WTC11 (cell line): ENCODE measurements around the gene COX6A1.

Experiments
- CREB1 ChIP-seq: sonication (generic); formaldehyde crosslinking; IDR thresholded peaks from 2 replicates; pipeline ENCODE4 v1.8.0; 2023; ENCODE audit warnings: mild to moderate bottlenecking, missing genetic modification reagents
- NR2C2 ChIP-seq: sonication (generic); formaldehyde crosslinking; IDR thresholded peaks from 2 replicates; pipeline ENCODE4 v1.8.0; 2022; ENCODE audit warnings: mild to moderate bottlenecking, missing genetic modification reagents
- TEAD4 ChIP-seq: sonication (generic); formaldehyde crosslinking; IDR thresholded peaks from 2 replicates; pipeline ENCODE4 v1.8.0; 2022; ENCODE audit warnings: mild to moderate bottlenecking, missing genetic modification reagents
- TF ChIP-seq, protein P1 (sequence below): fragments of 200-600 bp; IDR thresholded peaks from 2 replicates; pipeline ENCODE4 v1.8.0; 2022; ENCODE audit warnings: antibody characterized with exemption
- TF ChIP-seq, protein P2 (sequence below): sonication (generic); formaldehyde crosslinking; IDR thresholded peaks from 2 replicates; pipeline ENCODE4 v1.8.0; 2022; ENCODE audit warnings: mild to moderate bottlenecking, missing genetic modification reagents

- TF ChIP-seq, protein P1, sequence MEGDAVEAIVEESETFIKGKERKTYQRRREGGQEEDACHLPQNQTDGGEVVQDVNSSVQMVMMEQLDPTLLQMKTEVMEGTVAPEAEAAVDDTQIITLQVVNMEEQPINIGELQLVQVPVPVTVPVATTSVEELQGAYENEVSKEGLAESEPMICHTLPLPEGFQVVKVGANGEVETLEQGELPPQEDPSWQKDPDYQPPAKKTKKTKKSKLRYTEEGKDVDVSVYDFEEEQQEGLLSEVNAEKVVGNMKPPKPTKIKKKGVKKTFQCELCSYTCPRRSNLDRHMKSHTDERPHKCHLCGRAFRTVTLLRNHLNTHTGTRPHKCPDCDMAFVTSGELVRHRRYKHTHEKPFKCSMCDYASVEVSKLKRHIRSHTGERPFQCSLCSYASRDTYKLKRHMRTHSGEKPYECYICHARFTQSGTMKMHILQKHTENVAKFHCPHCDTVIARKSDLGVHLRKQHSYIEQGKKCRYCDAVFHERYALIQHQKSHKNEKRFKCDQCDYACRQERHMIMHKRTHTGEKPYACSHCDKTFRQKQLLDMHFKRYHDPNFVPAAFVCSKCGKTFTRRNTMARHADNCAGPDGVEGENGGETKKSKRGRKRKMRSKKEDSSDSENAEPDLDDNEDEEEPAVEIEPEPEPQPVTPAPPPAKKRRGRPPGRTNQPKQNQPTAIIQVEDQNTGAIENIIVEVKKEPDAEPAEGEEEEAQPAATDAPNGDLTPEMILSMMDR, result no peak
- TF ChIP-seq, protein P2, sequence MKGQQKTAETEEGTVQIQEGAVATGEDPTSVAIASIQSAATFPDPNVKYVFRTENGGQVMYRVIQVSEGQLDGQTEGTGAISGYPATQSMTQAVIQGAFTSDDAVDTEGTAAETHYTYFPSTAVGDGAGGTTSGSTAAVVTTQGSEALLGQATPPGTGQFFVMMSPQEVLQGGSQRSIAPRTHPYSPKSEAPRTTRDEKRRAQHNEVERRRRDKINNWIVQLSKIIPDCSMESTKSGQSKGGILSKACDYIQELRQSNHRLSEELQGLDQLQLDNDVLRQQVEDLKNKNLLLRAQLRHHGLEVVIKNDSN (CRISPR knock-in tag), result no peak
- TF ChIP-seq CREB1 (CRISPR knock-in tag), result no peak
- TF ChIP-seq TEAD4 (CRISPR knock-in tag), result no peak
- no peak for TF ChIP-seq NR2C2 (CRISPR knock-in tag)
These were observed 8.5 kb upstream of the COX6A1 start for GRCh38 chr12:120429368-120429767.
